ENCODE results near the gene SIRT2.

Gene SIRT2

GRCh38 chr19:38930776-38931520 lies 31.5 kb upstream of the SIRT2 start, which contains the start of gene MRPS12:
TSS of gene MRPS12 (plus strand) at chr19:38930944. CDS start at chr19:38931295, 351 bp downstream.
- Histone ChIP-seq H3K27ac (replicated peaks) (peak within 1 kb of the TSS; percentile 95), H3K27me3 (ENCODE audit: insufficient read depth, poor library complexity, severe bottlenecking) (no peaks in the 10 kb centered on the region), H3K4me3 (replicated peaks; ENCODE audit: insufficient read depth, low read length) (peak within 1 kb of the TSS; percentile 68)
- peak; percentile 99 to 100 for DNase-seq (ENCODE audit: low read depth in 1 of 2, low spot score in 1 of 2)
- peak; percentile 53; the same call in 1 of the 2 replicates for TF ChIP-seq GABPA (IDR thresholded peaks at IDR 0.05; ENCODE audit: low read depth)
- TF ChIP-seq REST (IDR thresholded peaks at IDR 0.05; ENCODE audit: insufficient replicate concordance, low read depth) = no peak
- TF ChIP-seq POLR2AphosphoS5 (IDR thresholded peaks at IDR 0.05; ENCODE audit: low read depth) = peak; percentile 84
- no peak for TF ChIP-seq CTCF (IDR thresholded peaks at IDR 0.05; ENCODE audit: insufficient read depth, low read length)
- TF ChIP-seq SPI1 (IDR thresholded peaks at IDR 0.05; ENCODE audit: borderline replicate concordance, low read depth) = no peak

- DNase-seq (ENCODE audit: low read depth in 1 of 2, low spot score in 1 of 2) = peak; percentile 92 to 93
- Histone ChIP-seq H3K4me3 (replicated peaks; ENCODE audit: insufficient read depth, low read length) (peak within 1 kb of the TSS; percentile 68), H3K27me3 (ENCODE audit: insufficient read depth, poor library complexity, severe bottlenecking) (no peaks in the 10 kb centered on the region), H3K27ac (replicated peaks) (peak within 1 kb of the TSS; percentile 95)
- TF ChIP-seq SPI1 (IDR thresholded peaks at IDR 0.05; ENCODE audit: borderline replicate concordance, low read depth) (no peak), CTCF (IDR thresholded peaks at IDR 0.05; ENCODE audit: insufficient read depth, low read length) (peak; percentile 93), REST (IDR thresholded peaks at IDR 0.05; ENCODE audit: insufficient replicate concordance, low read depth) (peak; percentile 72), POLR2AphosphoS5 (IDR thresholded peaks at IDR 0.05; ENCODE audit: low read depth) (peak; percentile 93)
Measured at GRCh38 chr19:38929929-38930775, 30.7 kb upstream of the SIRT2 start, which contains the start of gene SARS2. TSS of gene SARS2 (minus strand) at chr19:38930763. CDS start at chr19:38930736, 27 bp downstream.

GRCh38 chr19:38928391-38929001 lies 29.1 kb upstream of the SIRT2 start:
- Histone ChIP-seq H3K27me3 (ENCODE audit: insufficient read depth, poor library complexity, severe bottlenecking) (no peaks in the 10 kb centered on the region), H3K27ac (replicated peaks) (no peak overlapping the region), H3K4me3 (replicated peaks; ENCODE audit: insufficient read depth, low read length) (no peak overlapping the region)
- no peak for TF ChIP-seq POLR2AphosphoS5 (IDR thresholded peaks at IDR 0.05; ENCODE audit: low read depth)
- TF ChIP-seq SPI1 (IDR thresholded peaks at IDR 0.05; ENCODE audit: borderline replicate concordance, low read depth) = no peak
- TF ChIP-seq REST (IDR thresholded peaks at IDR 0.05; ENCODE audit: insufficient replicate concordance, low read depth) = no peak
- TF ChIP-seq CTCF (IDR thresholded peaks at IDR 0.05; ENCODE audit: insufficient read depth, low read length) = no peak
- TF ChIP-seq GABPA (IDR thresholded peaks at IDR 0.05; ENCODE audit: low read depth) = no peak
- no peak for DNase-seq (ENCODE audit: low read depth in 1 of 2, low spot score in 1 of 2)

Measured in HL-60 (cell line).